ENCODE results near the gene NSMF.

The NSMF gene

DNA sequence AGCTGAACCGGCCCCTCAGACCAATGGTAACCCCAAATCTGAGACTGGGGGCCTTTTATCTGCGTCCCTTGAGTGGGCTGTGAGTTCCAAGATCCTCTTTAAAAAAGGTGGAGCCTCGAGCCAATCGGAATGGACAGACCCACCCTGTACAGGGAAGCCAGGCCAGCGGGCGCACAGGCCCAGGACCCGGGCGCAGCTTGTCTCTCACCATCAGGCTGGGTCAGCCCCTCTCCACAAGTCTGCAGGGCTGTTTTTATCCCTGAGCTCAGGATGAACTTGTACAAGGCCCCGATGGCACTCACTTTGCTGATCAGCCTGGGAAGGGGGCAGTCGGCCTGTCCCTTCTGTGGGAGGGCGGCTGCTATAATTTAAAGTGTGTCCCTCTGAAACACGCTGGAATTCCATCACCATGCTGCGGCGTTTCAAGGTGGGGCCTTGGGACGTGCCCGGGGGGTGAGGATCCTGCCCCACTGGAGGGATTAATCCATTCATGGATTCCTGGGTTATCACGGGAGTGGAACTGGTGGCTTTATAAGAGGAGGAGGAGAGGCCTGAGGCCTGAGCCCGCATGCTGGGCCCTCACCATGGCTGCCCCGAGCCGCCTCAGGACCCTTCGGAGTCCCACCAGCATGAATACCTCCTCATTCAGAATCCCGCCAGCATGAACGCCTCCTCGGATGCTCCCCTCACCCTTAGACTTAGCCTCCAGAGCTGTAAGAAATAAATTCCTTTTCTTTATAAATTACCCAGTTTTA is 50.3 kb downstream of the NSMF start:
- no peak for DNase-seq

DNA sequence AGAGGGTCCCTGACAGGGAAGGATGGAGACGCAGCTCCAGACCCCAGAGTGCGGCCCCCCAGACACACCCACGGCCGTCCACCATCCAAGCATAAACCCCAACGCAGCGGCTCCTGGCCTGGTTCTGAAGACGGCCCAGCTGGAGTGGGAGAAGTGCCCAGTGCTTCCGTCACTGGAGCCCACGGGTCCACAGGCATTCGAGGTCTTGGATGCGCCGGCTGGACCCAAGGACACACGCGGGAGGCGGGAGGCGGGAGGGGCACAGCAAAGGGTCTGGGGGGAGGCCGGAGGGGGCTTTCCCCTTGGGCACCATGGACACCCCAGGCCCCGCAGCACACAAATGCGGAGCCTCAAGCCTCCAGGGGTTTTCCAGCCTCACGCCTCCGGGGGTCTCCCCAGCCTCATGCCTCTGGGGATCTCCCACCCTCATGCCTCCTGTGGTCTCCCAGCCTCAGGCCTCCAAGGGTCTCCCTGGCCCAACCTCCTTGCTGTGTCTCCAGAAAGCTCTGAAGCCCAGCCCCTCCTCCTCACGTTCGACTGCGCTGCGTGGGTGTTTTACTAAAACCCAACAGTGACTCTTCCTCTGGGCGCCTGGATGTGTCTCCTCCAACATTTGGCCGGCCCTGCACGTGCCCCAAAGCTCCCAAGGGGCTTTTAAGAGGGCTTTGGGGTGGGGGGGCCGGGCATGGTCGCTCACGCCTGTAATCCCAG is 51.4 kb downstream of the NSMF start:
- no peak for DNase-seq

- peak; percentile 37 for DNase-seq
Measured at GRCh38 chr9:137406876-137407589, 52.1 kb downstream of the NSMF start.

GRCh38 chr9:137406085-137406760 is 52.9 kb downstream of the NSMF start:
- DNase-seq = no peak

DNA sequence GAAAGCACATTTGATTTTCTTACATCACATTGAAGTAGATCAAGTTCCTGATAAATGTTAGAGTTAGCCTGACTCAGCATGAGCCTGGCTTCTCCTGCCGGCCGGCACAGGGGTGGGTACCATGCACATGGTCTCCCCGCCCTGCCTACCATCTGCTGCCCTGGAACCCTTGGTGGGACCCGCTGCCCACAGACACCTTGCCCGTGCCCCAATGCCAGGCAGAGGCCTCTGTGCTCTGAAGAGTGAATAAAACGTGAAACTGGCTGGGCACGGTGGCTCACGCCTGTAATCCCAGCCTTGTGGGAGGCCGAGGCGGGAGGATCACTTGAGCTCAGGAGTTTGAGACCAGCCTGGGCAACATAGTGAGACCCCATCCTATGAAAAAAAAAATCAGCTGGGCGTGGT is 53.5 kb downstream of the NSMF start:
- no peak for DNase-seq

DNA sequence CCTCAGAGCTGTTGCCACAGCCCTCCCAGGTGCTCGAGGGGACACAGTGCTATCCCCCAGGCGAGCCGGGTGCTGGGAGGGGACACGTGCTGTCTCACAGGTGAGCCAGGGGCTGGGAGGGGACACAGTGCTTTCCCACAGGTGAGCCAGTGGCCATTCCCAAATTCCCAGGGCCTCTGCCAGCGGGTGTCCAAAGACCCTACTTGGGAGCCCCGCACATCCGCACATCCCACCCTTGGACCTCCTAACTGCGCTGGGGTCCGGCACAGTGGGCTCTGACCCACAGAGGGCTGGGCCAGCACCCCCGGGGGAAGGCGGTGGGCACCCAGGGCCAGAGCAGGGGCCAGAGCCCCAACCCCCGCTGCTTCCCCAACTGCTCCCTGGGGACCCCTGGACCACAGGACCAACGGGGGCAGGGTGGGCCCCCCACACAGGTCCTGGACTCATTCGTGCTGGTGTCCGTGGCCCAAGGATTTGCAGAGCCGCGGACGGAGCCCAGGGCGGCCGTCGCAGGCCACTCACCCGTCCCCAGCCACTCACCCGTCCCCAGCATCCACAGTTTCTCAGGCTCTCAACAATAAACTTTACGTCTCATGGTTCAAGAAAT is 54.1 kb downstream of the NSMF start:
- no peak for DNase-seq

GRCh38 chr9:137403269-137403668 is 55.9 kb downstream of the NSMF start:
- DNase-seq = no peak

DNA sequence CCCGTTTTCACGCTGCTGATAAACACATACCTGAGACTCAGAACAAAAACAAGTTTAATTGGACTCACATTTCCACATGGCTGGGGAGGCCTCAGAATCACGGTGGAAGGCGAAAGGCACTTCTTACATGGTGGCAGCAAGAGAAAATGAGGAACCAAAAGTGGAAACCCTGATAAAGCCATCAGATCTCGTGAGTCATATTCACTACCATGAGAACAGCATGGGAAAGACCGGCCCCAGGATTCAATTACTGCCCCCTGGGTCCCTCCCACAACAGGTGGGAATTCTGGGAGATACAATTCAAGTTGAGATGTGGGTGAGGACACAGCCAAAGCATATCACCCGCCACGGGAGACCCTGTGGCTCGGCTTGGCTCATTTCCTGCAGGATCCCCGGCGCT is 56.4 kb downstream of the NSMF start:
- no peak for DNase-seq

DNA sequence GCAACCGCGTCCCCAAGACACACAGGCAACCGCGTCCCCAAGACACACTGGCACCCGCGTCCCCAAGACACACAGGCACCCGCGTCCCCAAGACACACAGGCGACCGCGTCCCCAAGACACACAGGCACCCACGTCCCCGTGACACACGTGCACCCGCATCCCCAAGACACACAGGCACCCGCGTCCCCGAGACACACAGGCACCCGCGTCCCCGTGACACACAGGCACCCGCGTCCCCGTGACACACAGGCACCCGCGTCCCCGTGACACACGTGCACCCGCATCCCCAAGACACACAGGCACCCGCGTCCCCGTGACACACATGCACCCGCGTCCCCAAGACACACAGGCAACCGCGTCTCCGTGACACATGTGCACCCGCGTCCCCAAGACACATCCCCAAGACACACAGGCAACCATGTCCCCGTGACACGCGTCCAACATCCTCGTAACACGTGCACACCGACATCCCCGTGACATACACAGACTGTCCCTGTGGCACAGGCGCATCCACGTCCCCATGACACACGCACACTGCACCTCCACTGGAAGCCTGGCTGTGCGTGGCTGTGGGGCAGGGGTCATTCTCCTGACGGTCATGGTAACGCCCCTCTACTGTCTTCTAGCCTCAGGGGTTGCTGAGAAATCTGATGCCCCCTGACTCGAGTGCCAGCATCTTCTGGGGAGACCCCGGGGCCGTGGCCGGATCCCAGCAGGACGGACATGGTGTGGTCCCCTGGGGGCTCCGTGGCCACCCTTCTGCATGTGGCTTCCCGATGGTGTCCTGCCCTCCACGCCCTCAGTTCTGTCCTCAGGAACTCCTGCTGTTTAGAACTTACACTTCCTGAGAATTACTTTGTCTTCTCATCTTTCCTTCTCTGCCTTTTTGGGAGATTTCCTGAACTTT is 60.3 kb downstream of the NSMF start:
- DNase-seq = no peak

- DNase-seq = no peak
Measured at GRCh38 chr9:137397675-137398423, 61.3 kb downstream of the NSMF start.
